Ureter (tissue), 1 donor: ENCODE results near the gene LOXL4. TPM values are rescaled to one million over a fixed set of nuclear protein-coding genes. Genes with fewer than 3 reads are reported as not detected.

Source experiments
- DNase-seq: peaks from one replicate; pipeline ENCODE4 v3.0.0-alpha.2; 2020; ENCODE audit warnings: low spot score
- total RNA-seq: library from RNA; stranded (reverse); gene quantifications from one replicate; pipeline ENCODE4 v1.2.4, GENCODE V29; 2023
- donor health status: DM: yes; HTN: yes; CAD: no.

LOXL4 gene
- total RNA-seq, 1 donor from 2014 or later, result 3.0 TPM

DNA sequence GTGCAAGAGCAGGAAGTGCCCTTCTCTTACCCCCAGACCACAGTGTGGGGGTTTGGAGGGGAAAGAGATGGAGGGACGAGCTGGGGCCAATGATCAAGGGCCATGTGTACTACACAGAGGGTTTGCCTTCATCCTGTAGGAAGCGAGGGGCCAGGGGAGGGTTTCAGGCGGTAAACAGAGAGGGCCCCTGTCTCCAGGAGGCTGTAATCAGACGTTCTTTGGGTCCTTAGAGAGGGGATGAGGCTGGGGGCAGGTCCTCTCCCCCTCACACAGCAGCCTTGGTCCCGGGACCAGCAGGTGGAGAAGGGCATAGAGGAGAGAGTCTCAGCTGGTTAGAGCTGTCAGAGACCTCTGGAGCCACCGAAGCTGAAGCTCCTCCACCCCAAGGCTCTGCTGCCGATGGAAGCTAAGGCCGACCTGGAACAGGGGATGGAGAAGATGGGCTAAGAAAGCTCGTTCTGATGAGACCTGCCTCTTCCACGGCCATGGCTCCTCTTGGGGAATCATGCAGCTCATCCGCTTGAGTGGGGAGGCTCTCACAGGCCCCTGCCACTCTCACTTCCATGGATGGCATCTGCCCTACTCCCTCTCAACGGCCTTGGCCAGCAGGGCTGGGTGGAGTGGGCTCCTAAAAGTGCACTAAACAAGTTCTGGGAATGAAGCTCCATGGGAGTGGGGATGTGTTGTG, 3.5 kb downstream of the LOXL4 start:
- no peak for DNase-seq

DNA sequence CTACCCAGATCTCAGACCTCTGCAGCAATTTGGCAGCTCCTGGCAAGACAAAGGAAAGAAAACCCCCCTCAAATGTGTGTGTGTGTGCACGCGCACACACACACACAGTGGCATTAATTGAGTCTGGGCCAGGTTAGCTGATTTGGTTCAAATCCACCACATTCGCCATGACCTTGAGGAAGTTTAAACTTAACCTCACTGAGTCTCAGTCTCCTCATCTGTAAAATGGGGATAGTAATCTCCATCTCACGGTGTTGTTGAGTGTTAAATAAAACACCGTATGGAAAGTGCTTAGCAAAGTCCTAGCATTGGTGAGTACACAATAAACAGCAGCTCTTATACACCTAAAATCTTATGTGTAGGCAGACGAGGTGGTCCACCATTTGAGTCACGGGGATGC, 4.9 kb downstream of the LOXL4 start:
- DNase-seq, result no peak

DNA sequence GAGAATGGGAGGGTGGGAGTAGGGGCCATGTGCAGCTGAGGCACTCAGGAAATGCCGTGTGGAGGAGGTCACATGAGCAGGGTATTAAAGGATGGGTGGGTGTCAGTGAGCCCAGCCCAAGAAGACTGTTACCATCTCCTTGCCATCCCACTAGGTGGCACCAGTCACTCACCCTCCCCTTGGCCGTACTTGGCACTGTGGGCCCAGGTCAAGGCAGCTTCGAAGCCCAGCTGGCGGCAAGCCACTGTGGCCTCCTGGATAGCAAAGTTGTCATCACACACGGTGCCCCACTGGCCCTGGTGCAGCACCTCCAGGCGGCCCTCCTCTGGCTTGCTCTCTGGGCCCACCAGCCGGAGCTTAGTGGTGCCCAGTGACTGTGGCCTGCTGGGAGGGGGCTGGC, 5.4 kb downstream of the LOXL4 start:
- peak; percentile 44 for DNase-seq

DNA sequence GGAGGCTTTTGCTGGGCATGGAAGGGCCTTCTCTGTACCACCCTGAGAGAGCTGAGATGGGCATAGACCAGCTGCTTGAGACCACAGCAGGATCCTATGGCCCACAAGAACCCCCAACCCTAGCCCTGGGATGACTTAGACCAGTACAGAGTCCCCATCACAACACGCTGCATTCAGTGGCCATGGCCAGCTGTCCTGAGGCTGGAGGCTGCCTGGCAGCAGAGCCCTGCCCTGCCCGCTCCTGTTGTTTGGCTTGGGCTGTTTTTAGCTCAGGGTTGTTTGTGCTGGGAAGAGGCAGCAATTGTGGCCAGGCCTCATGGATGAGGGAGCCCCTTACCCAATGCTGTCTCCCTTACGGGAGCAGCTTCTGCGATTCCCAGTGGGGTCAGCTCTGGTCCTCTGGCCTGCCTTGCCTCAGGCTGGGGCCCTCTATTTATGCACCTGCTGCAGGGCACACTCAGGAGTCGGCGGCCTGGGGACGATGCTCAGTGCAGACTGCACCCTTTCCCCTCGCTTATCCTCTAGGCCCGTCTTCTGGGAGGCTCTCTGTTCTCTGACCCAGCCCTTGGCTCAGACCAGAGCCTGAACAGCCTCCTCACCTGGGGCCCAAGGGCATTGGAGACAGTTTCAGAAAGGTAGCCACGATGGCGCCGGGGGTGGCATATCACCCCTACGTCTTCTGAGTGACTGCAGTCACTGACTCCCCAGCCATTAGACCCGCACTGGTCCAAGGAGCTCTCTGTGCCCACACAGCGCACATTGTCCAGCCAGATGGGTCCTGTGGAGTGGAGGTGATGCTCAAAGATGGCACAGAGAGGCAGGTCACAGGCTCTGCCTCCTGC, 6.3 kb downstream of the LOXL4 start:
- no peak for DNase-seq

DNA sequence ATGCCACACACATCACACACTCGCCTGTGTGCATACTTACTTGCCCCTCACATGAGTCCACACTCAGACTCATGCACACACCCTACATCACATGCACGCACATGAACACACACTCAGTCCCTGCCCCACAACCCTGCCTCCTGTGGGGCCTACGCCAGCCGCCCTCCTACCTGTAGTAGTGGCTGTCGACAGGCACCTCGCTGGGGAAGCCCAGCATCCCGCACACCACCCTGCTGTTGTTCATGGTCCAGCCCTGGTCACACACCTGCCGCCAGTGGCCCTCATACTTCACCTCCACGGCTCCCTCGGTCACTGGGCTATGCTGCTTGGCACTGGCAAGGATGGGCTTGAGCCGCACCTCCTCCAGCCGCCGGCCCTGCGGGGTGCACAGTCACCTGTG, 7.2 kb downstream of the LOXL4 start:
- no peak for DNase-seq

DNA sequence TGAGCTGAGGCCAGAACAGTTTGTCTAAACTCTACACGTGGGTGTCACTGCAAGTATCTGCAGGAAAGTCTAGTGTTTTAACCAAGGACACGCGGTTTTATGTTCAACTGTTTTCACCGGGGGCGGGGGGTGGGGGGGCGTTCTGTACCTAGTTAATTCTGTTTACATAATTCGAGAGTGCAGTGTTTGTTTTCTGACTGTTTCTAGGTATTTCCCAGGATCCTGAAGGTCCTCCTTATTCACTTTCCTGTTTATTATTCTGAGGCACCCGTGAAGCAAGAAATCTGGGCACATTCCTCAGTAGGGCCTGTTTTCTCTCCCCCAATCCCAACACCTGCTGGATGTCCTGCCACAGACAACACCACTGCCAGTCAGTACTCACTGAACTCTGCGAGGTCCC, 7.6 kb downstream of the LOXL4 start:
- no peak for DNase-seq

DNA sequence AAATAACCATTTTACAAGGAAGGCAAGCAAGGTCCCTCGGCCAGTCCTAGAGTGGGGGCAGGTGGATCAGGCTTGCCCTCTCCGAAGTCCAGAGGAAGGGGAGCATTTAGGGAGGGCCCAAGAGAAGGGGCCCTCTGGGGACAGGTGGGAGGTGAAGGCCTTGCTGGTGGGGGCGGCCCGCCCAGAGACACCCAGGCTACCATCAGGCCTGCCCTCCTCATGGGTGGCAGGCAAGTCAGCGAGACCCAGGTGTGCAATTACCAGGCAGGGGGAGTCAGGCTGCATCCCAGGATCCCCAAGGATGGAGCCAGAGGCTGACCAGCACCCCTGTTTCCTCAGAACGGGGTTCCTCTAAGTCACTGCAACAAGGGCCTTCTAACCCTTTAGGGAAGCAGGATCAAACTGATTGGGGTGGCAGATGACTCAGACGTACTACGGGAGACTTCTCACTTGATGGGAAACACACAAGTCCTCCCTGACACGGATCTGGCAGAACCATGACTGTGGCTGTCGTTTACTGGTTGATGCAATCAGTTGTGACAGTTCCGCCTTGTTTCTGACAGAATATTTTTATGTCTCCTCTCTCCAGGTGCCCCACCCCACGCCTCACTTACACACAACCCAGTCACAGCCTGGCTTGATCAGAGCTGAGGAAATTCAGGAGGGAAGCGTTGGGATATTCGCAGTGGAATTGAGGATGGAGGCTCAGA, 8.2 kb downstream of the LOXL4 start:
- no peak for DNase-seq

DNA sequence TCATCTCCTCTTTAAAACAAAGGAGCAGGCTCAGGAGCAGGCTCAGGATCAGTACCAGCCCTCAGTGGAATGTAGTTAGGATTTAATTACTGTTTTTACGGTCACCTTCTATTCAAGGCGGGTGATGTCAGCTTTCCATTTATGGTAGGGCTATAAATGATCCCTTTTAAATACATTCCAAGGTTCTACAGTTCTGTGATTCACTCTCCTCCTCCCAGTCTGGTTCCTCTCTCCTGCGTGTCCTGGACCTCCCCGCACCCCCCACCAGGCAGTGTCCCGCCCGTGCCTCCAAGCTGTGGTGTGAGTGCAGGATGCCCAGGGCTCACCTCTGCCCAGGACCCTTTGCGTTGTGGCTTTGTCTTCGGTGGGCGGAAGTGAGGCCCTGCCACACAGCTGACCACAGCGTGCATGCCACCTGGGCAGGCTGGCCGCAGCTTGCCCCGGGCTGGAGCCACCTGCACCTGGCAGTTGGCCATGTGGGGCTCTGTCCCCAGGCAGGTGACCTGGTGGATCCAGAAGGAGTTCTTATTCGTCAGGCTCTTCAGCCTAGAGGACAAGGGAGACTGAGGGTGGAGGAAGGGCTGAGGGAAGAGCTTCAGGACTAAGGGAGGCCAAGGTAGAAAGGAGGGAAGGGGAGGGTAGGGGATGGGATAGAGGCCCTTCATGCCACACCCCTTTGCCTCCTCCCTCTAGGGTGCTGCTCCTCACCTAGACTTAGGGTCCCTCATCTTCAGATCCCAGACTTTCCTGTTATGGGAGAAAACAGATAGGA, 9.1 kb downstream of the LOXL4 start:
- DNase-seq, result no peak

DNA sequence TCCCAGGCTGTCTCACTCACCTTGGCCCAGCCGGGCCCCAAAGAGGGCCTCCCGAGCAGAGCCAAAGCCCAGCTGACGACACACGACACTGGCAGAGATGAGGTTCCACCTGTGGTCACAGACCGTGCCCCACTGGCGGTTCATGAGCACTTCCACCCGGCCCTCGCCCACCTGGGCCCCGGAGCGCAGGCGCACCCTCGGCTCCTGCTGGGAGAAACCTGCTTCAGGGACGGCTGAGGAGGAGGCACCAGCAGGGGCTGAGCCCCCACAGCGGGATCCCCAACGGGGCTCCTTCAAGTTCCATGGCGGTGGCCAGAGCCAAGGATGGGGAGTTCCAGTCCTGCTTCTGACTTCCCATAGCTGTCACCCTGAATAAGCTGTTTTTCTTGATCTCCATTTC, 10.0 kb downstream of the LOXL4 start:
- DNase-seq, result no peak

DNA sequence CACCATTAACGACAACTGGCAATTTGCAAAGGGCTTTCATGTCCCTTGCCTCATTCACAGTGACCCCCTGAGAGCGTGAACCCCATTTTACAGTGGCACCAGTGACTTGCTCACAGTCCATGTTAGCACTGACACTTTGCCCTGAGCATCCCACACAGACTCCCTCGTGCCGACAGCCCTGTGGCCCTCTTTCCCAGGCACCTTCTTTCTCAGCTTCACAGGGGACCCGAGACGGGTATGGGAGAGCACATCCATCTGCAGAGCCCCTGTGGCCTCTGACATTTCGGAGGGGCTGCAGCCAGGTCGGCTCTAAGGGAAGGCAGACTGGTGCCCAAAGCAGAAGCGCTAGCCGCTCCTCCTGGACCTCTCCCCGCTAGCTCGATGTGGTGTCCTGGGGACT, 10.8 kb downstream of the LOXL4 start:
- no peak for DNase-seq

DNA sequence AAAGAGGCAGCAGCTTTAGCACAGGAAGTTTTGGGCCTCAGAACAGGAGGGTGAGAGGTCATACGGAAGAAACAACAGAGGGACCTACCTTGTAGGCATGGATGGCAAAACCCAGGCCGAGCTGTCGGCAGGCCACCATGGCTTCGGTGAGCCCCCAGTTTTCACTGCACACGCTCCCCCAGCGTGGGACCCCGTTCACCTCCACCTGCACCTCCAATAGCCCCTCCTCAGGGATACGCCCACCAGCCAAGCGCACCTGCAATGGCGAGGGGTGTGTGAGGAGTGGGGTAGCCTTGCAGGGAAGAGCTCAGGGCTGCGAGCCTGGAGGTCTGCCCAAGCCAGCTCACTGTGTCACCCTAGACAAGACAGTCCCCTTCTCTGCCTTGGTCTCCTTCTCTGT, 11.3 kb downstream of the LOXL4 start:
- no peak for DNase-seq

DNA sequence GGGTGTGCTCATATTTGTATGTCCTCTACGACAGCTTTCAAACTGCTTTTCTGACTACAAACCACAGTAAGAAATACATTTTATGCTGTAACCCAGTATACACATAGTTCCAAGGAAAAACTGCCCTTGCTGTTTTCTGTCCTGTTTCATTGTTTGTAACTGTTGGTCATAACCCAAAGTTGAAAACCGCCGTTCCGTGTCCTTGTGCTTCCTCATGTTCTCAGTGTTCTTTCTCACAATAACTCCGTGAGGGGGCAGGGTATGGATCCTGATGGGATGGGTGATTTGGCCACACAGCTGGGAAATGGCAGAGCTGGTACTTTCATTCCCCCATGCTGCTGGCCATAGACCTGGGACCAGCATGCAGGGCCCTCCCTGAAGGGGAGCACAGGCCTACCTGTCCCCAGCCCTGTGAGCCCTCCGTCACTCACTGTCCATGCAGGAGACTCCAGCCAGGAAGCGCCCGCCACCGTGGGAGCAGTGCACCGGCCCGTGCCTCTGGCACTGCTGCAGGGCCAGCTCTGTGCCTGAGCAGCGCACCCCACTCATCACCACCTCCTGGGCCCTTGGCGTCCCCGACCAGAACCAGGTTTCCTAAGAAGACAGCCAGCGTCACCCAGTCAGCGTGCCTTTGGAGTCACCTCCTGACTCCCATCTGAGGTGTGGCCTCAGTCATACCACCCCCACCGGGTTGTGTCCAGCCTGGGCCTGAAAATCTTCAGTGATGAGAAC, 12.7 kb downstream of the LOXL4 start:
- DNase-seq, result no peak

DNA sequence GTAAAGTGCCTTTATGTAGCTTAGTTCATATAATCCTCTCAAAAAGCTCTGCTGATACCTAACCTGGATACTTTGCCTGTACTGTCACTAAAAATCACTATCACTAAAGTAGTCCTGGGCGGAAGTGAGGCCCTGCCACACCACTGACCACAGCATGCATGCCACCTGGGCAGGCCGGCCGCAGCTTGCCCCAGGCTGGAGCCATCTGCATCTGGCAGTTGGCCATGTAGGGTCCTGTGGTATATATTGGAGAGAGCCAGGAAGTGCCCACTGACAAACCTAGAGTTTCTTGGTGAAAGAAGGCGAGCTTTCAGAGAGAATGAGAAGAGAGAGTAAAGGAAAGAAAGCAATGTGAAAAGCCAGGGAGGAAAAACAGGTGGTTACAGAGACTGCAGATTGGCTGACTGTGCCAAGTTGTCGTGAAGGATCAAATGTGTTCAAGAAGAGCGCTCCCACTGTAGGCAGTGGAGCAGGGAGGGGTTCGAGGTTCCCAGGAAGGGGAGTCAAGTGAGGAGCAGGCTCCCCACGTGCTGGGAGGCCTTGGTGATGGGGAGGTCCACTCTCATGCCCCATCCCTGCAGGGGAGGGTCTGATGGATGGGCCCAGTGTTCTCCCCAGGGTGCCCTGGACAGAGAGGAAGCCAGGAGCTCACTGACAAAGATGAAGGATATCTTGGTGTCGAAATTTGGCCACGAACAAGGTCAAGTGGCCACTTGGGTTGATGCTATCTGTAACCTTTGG, 13.6 kb downstream of the LOXL4 start:
- no peak for DNase-seq

DNA sequence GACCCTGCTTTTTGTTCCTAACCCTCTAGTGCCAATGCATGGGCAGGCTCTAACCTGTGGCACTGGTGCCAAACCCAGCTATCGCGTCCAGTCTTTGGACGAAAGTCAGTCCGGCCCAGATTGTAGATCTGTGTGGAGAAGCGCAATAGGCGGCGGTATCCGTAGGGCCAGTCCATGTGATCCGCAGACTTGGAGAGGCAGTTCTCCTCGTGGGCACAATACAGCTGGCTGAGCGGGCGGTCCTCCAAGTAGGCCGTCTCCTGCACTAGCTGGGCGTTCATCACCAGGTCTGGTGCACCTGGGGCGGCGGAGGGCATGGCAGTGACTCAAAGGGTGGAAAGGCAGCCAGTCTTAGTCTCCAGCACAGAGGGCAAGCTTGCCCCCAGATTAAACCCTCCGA, 14.5 kb downstream of the LOXL4 start:
- no peak for DNase-seq

DNA sequence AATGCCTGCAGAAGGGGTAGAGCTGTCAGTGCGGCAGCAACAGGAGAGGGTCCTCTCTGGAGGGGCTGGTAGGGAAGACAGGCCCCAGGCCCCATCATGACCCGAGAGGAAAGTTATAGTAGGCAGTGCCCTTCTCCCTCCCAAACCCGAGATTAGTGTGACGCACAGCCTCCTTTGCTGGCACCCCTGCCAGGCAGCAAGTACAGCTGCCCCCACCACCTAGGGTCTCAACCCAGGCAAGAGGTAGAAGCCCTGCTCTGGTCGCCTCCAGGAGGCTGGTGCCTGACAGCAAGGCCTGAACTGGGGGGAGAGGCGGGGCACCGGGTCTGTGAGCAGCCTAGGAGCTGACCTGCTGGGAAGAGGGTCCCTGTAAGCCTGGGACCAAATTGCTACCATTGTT, 15.5 kb downstream of the LOXL4 start:
- DNase-seq, result no peak

DNA sequence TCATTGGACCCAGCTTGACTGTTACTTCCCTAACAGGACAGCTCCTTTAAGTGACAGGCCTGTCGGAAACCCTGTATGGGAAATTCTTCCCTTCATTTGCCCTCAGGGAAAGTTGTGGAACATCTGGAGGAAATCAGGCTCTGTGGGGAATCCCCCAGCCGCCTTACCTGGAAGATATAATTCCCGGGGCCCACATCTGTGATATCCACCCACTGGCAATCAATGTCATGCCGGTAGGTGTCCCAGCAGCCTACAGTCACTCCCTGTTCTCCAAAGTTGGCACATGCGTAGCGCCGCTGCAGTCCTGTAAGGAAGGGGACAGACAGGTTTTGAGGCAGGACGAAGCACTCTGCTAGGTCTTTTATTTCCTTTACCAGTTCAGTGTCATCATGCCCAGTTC, 16.6 kb downstream of the LOXL4 start:
- DNase-seq, result no peak

DNA sequence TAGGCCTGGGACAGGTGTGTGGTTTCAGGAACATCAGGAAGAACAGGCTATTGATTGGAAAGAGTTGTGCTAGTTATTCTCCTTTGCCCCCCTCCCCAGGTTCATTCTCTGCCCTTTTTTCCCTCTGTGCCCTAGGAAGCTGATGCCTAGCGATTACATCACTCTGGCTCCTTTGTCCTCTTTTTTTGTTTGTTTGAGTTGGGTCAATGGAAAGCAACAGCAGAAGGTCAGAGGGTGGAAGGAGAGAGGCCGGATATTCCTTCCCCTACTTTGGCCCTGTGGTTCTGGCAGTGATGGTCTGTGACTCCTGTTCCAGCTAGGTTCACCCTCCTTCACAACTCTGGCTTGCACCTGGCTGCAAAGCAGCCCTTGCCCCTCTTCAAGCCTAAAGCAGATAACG, 18.9 kb downstream of the LOXL4 start:
- DNase-seq, result no peak

DNA sequence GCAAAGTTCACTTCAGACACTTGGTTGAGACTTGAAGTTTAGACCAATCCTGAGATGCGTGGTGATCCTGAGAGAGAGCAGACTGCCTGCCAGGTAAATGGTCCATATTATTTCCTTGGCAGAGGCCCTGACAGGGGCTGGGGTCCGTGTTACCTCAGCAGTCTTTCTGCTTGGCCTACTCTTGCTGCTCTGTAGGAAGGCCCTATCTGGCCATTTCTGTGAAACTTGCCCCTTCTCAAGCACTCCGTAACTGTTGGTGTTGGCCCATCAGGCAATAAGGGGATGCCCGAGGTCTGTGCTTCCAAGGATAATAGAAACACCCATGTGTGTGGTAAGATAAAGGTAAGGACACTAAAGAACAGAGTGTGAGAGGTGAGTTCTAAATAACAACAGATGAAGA, 20.0 kb downstream of the LOXL4 start:
- no peak for DNase-seq

DNA sequence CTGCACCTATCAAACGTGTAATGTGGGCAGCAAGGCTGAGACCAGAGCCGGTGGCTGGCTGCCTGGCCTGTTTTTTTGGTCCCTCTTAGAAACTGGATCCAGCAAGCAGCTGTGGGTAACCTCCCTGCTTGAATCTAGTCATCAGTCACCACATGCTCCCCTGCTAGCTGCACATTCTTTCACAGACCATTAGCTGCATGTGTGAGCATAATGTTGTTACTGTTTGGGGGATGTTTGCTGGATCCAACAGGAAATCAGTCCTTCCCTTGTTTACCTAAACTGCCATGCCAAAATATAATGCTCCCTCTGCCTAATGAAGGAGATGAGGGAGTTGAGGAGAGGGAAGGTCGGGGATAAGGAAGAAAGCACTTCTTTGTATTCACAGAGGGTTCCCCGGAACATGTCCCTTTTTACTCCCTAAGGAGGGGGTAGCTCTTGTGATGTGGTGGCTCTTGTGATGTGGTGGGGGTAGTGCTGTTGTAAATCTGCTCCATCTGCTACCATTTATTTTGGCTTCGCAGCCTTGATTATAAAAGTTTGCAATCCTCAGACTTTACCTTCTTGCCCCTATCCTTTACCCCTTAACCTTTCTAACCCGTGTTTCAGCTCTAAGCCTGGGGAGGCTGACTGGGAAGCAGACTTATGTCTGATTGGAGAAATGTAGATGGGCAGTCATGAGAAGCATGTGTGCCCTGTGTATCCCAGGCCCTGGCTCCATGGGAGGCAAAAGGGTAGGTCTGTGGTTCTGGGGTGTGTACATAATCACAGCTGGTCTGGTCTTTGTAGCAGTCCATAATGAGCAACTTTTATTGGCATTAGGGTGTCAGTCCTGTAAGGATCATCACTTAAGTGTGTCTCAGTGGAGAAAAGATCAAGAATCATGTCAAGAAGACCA, 20.8 kb downstream of the LOXL4 start:
- DNase-seq, result no peak

DNA sequence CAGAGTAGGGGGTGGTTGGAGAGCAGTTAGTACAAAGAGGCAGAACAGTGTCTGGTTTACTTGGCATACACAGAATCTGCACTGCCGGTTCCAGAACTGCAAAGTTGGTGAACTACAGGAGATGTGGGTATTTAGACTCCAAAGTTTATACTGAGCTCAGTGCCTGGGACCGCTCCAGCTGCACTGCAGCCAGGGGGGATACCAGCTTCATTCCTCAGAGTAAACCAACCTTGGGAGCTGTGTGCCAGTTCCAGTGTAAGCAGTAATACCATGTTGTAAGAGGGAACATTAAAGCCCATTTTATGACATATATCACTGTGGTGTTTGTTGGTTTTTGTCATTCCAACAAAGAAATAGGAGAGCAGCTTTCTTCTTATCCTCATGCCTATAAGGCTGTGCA, 23.4 kb downstream of the LOXL4 start:
- no peak for DNase-seq
